Measurements from ENCODE around the gene BTBD9. TPM values are rescaled to one million over a fixed set of nuclear protein-coding genes. Genes with fewer than 3 reads are reported as not detected.

Gene BTBD9
- total RNA-seq, 1 donor from 2014 or later = 17.2 TPM

- Histone ChIP-seq H3K36me3 (ENCODE audit: control insufficient read depth in 3 of 3, insufficient read depth in 3 of 3, low read length in 3 of 3) (no peaks in the 10 kb centered on the region), H3K9ac (ENCODE audit: low read depth in 1 of 3, low read length in 3 of 3) (no peak overlapping the region), H3K27ac (ENCODE audit: low read depth, low read length) (no peak overlapping the region), H3K4me1 (ENCODE audit: control insufficient read depth in 3 of 3, insufficient read depth in 3 of 3, low read length in 3 of 3) (peaks cover 4 to 8% (median 7%) of the 10 kb centered on the region in 3 donors), H3K4me3 (ENCODE audit: low read length in 3 of 3) (no peak overlapping the region), H3K27me3 (ENCODE audit: control insufficient read depth in 3 of 3, insufficient read depth in 3 of 3, low read length in 3 of 3) (no peaks in the 10 kb centered on the region), H3K9me3 (ENCODE audit: control insufficient read depth in 3 of 3, low read length in 3 of 3) (no peaks in the 10 kb centered on the region)
Measured at GRCh38 chr6:38179794-38180430, 459.8 kb downstream of the BTBD9 start.

- Histone ChIP-seq H3K4me3 (ENCODE audit: low read length in 3 of 3) (no peak overlapping the region), H3K4me1 (ENCODE audit: control insufficient read depth in 3 of 3, insufficient read depth in 3 of 3, low read length in 3 of 3) (peaks cover 4 to 8% (median 7%) of the 10 kb centered on the region in 3 donors), H3K36me3 (ENCODE audit: control insufficient read depth in 3 of 3, insufficient read depth in 3 of 3, low read length in 3 of 3) (no peaks in the 10 kb centered on the region), H3K9me3 (ENCODE audit: control insufficient read depth in 3 of 3, low read length in 3 of 3) (no peaks in the 10 kb centered on the region), H3K9ac (ENCODE audit: low read depth in 1 of 3, low read length in 3 of 3) (no peak overlapping the region), H3K27ac (ENCODE audit: low read depth, low read length) (no peak overlapping the region), H3K27me3 (ENCODE audit: control insufficient read depth in 3 of 3, insufficient read depth in 3 of 3, low read length in 3 of 3) (no peaks in the 10 kb centered on the region)
Measured at GRCh38 chr6:38179300-38179699, 460.4 kb downstream of the BTBD9 start.

- Histone ChIP-seq H3K27me3 (ENCODE audit: control insufficient read depth in 3 of 3, insufficient read depth in 3 of 3, low read length in 3 of 3) (no peaks in the 10 kb centered on the region), H3K9ac (ENCODE audit: low read depth in 1 of 3, low read length in 3 of 3) (no peak overlapping the region), H3K4me1 (ENCODE audit: control insufficient read depth in 3 of 3, insufficient read depth in 3 of 3, low read length in 3 of 3) (peaks cover 4 to 8% (median 7%) of the 10 kb centered on the region in 3 donors), H3K27ac (ENCODE audit: low read depth, low read length) (no peak overlapping the region), H3K9me3 (ENCODE audit: control insufficient read depth in 3 of 3, low read length in 3 of 3) (no peaks in the 10 kb centered on the region), H3K4me3 (ENCODE audit: low read length in 3 of 3) (no peak overlapping the region), H3K36me3 (ENCODE audit: control insufficient read depth in 3 of 3, insufficient read depth in 3 of 3, low read length in 3 of 3) (peaks cover 0 to 3% (median 0%) of the 10 kb centered on the region in 3 donors)
Measured at GRCh38 chr6:38178584-38178886, 461.2 kb downstream of the BTBD9 start.

- no peaks in the 10 kb centered on the region for H3K9me3 ChIP-seq (ENCODE audit: control insufficient read depth in 3 of 3, low read length in 3 of 3)
- no peak overlapping the region for H3K4me3 ChIP-seq (ENCODE audit: low read length in 3 of 3)
- H3K36me3 ChIP-seq (ENCODE audit: control insufficient read depth in 3 of 3, insufficient read depth in 3 of 3, low read length in 3 of 3) = peaks cover 0 to 3% (median 0%) of the 10 kb centered on the region in 3 donors
- no peak overlapping the region for H3K9ac ChIP-seq (ENCODE audit: low read depth in 1 of 3, low read length in 3 of 3)
- no peak overlapping the region for H3K27ac ChIP-seq (ENCODE audit: low read depth, low read length)
- H3K27me3 ChIP-seq (ENCODE audit: control insufficient read depth in 3 of 3, insufficient read depth in 3 of 3, low read length in 3 of 3) = no peaks in the 10 kb centered on the region
- peaks cover 4 to 8% (median 7%) of the 10 kb centered on the region in 3 donors for H3K4me1 ChIP-seq (ENCODE audit: control insufficient read depth in 3 of 3, insufficient read depth in 3 of 3, low read length in 3 of 3)
Measured at GRCh38 chr6:38177882-38178583, 461.7 kb downstream of the BTBD9 start.

- peaks cover 4 to 8% (median 7%) of the 10 kb centered on the region in 3 donors for H3K4me1 ChIP-seq (ENCODE audit: control insufficient read depth in 3 of 3, insufficient read depth in 3 of 3, low read length in 3 of 3)
- no peaks in the 10 kb centered on the region for H3K27me3 ChIP-seq (ENCODE audit: control insufficient read depth in 3 of 3, insufficient read depth in 3 of 3, low read length in 3 of 3)
- H3K36me3 ChIP-seq (ENCODE audit: control insufficient read depth in 3 of 3, insufficient read depth in 3 of 3, low read length in 3 of 3) = peaks cover 0 to 3% (median 0%) of the 10 kb centered on the region in 3 donors
- no peak overlapping the region for H3K9ac ChIP-seq (ENCODE audit: low read depth in 1 of 3, low read length in 3 of 3)
- no peak overlapping the region for H3K27ac ChIP-seq (ENCODE audit: low read depth, low read length)
- H3K4me3 ChIP-seq (ENCODE audit: low read length in 3 of 3) = no peak overlapping the region
- H3K9me3 ChIP-seq (ENCODE audit: control insufficient read depth in 3 of 3, low read length in 3 of 3) = no peaks in the 10 kb centered on the region
Measured at GRCh38 chr6:38176797-38177751, 462.7 kb downstream of the BTBD9 start.

GRCh38 chr6:38175786-38176185 is 463.9 kb downstream of the BTBD9 start:
- no peaks in the 10 kb centered on the region for H3K27me3 ChIP-seq (ENCODE audit: control insufficient read depth in 3 of 3, insufficient read depth in 3 of 3, low read length in 3 of 3)
- no peak overlapping the region for H3K27ac ChIP-seq (ENCODE audit: low read depth, low read length)
- H3K4me3 ChIP-seq (ENCODE audit: low read length in 3 of 3) = no peak overlapping the region
- H3K9me3 ChIP-seq (ENCODE audit: control insufficient read depth in 3 of 3, low read length in 3 of 3) = no peaks in the 10 kb centered on the region
- H3K9ac ChIP-seq (ENCODE audit: low read depth in 1 of 3, low read length in 3 of 3) = no peak overlapping the region
- peaks cover 4 to 8% (median 7%) of the 10 kb centered on the region in 3 donors for H3K4me1 ChIP-seq (ENCODE audit: control insufficient read depth in 3 of 3, insufficient read depth in 3 of 3, low read length in 3 of 3)
- H3K36me3 ChIP-seq (ENCODE audit: control insufficient read depth in 3 of 3, insufficient read depth in 3 of 3, low read length in 3 of 3) = peaks cover 0 to 3% (median 0%) of the 10 kb centered on the region in 3 donors

GRCh38 chr6:38174806-38175495 is 464.8 kb downstream of the BTBD9 start:
- H3K27me3 ChIP-seq (ENCODE audit: control insufficient read depth in 3 of 3, insufficient read depth in 3 of 3, low read length in 3 of 3) = no peaks in the 10 kb centered on the region
- peaks cover 4 to 12% (median 10%) of the 10 kb centered on the region in 3 donors for H3K4me1 ChIP-seq (ENCODE audit: control insufficient read depth in 3 of 3, insufficient read depth in 3 of 3, low read length in 3 of 3)
- H3K4me3 ChIP-seq (ENCODE audit: low read length in 3 of 3) = no peak overlapping the region
- peaks cover 0 to 3% (median 0%) of the 10 kb centered on the region in 3 donors for H3K36me3 ChIP-seq (ENCODE audit: control insufficient read depth in 3 of 3, insufficient read depth in 3 of 3, low read length in 3 of 3)
- no peak overlapping the region for H3K27ac ChIP-seq (ENCODE audit: low read depth, low read length)
- H3K9me3 ChIP-seq (ENCODE audit: control insufficient read depth in 3 of 3, low read length in 3 of 3) = no peaks in the 10 kb centered on the region
- H3K9ac ChIP-seq (ENCODE audit: low read depth in 1 of 3, low read length in 3 of 3) = no peak overlapping the region

- H3K27me3 ChIP-seq (ENCODE audit: control insufficient read depth in 3 of 3, insufficient read depth in 3 of 3, low read length in 3 of 3) = no peaks in the 10 kb centered on the region
- no peak overlapping the region for H3K9ac ChIP-seq (ENCODE audit: low read depth in 1 of 3, low read length in 3 of 3)
- H3K4me3 ChIP-seq (ENCODE audit: low read length in 3 of 3) = no peak overlapping the region
- H3K9me3 ChIP-seq (ENCODE audit: control insufficient read depth in 3 of 3, low read length in 3 of 3) = no peaks in the 10 kb centered on the region
- peaks cover 0 to 9% (median 9%) of the 10 kb centered on the region in 3 donors for H3K4me1 ChIP-seq (ENCODE audit: control insufficient read depth in 3 of 3, insufficient read depth in 3 of 3, low read length in 3 of 3)
- peaks cover 0 to 3% (median 0%) of the 10 kb centered on the region in 3 donors for H3K36me3 ChIP-seq (ENCODE audit: control insufficient read depth in 3 of 3, insufficient read depth in 3 of 3, low read length in 3 of 3)
- no peak overlapping the region for H3K27ac ChIP-seq (ENCODE audit: low read depth, low read length)
Measured at GRCh38 chr6:38174315-38174714, 465.4 kb downstream of the BTBD9 start.

- H3K4me3 ChIP-seq (ENCODE audit: low read length in 3 of 3) = no peak overlapping the region
- H3K27me3 ChIP-seq (ENCODE audit: control insufficient read depth in 3 of 3, insufficient read depth in 3 of 3, low read length in 3 of 3) = no peaks in the 10 kb centered on the region
- H3K4me1 ChIP-seq (ENCODE audit: control insufficient read depth in 3 of 3, insufficient read depth in 3 of 3, low read length in 3 of 3) = peaks cover 0 to 10% (median 8%) of the 10 kb centered on the region in 3 donors
- no peaks in the 10 kb centered on the region for H3K9me3 ChIP-seq (ENCODE audit: control insufficient read depth in 3 of 3, low read length in 3 of 3)
- H3K27ac ChIP-seq (ENCODE audit: low read depth, low read length) = no peak overlapping the region
- H3K36me3 ChIP-seq (ENCODE audit: control insufficient read depth in 3 of 3, insufficient read depth in 3 of 3, low read length in 3 of 3) = peaks cover 0 to 3% (median 0%) of the 10 kb centered on the region in 3 donors
- H3K9ac ChIP-seq (ENCODE audit: low read depth in 1 of 3, low read length in 3 of 3) = no peak overlapping the region
Measured at GRCh38 chr6:38173909-38174308, 465.8 kb downstream of the BTBD9 start.

Data from skeletal muscle tissue (tissue), 4 donors.